Erythroblast (primary cell): ENCODE measurements around the gene TMEM108.

Experiments
- GATA1 ChIP-seq: IDR thresholded peaks from 2 replicates; pipeline ENCODE4 v1.6.1; 2011; ENCODE audit warnings: low read depth, mild to moderate bottlenecking, control low read depth, low read length, moderate library complexity
- POLR2A ChIP-seq: IDR thresholded peaks from 2 replicates; pipeline ENCODE4 v1.6.1; 2011; ENCODE audit warnings: mild to moderate bottlenecking, low read length

DNA sequence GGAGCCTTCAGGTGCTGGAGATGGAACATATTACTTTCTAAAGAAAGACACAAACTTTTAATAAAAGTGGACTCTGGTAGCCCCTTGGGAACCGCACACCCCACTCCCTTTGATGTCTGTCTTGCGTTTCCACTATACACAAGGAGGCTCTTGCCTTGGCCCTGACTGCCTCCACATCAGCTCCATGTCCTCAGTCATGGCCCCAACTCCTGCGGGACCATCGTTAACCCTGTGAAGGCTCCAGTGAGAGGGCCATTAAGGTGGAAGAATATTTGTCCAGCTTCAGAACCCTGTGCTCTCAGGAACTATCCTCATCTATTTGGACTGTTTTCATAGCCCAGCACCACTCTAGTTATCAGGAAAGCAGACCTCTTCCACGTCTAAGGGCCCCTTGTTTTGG, 345.6 kb downstream of the TMEM108 start:
- TF ChIP-seq POLR2A (no peak), GATA1 (no peak)
